Loucy (cell line): ENCODE results near the gene EIF4H.
A peak's percentile ranks its signal among the peaks of the same experiment; 100 is the strongest.

Experiments
- H2AFZ ChIP-seq: fragments of 200-600 bp; sonication (generic); 2 replicates; pipeline ENCODE4 v1.6.0; 2016; ENCODE audit warnings: antibody characterized with exemption, mild to moderate bottlenecking, low read length, moderate library complexity
- H3F3A ChIP-seq: fragments of 200-600 bp; 2 replicates; pipeline ENCODE4 v1.6.0; 2016; ENCODE audit warnings: antibody characterized with exemption, low read depth, mild to moderate bottlenecking
- H3K27me3 ChIP-seq: fragments of 200-600 bp; sonication (generic); 2 replicates; pipeline ENCODE4 v1.6.1; 2014; ENCODE audit warnings: low read length, mild to moderate bottlenecking; ENCODE audit not compliant: insufficient read depth, poor library complexity, severe bottlenecking
- H3K36me3 ChIP-seq: fragments of 200-600 bp; sonication (generic); 2 replicates; pipeline ENCODE4 v1.6.1; 2016; ENCODE audit warnings: low read length; ENCODE audit not compliant: insufficient read depth
- H3K4me1 ChIP-seq: fragments of 200-600 bp; sonication (generic); 2 replicates; pipeline ENCODE4 v1.5.1; 2014; ENCODE audit warnings: low read length, mild to moderate bottlenecking; ENCODE audit not compliant: insufficient read depth, poor library complexity, severe bottlenecking
- H3K4me2 ChIP-seq: fragments of 200-600 bp; sonication (generic); 2 replicates; pipeline ENCODE4 v1.6.0; 2014; ENCODE audit warnings: antibody characterized with exemption, low read length, low read depth, mild to moderate bottlenecking; ENCODE audit not compliant: poor library complexity, severe bottlenecking
- H3K4me3 ChIP-seq: fragments of 200-600 bp; sonication (generic); 2 replicates; pipeline ENCODE4 v1.5.1; 2014; ENCODE audit warnings: low read length, mild to moderate bottlenecking, mixed read lengths; ENCODE audit not compliant: poor library complexity, severe bottlenecking
- H3K79me2 ChIP-seq: fragments of 200-600 bp; sonication (generic); 2 replicates; pipeline ENCODE4 v1.6.1; 2014; ENCODE audit warnings: low read length; ENCODE audit not compliant: insufficient read depth
- H3K9ac ChIP-seq: fragments of 200-600 bp; sonication (generic); 2 replicates; pipeline ENCODE4 v1.6.0; 2014; ENCODE audit warnings: mild to moderate bottlenecking, low read depth, low read length, moderate library complexity; ENCODE audit not compliant: poor library complexity, severe bottlenecking
- H3K9me2 ChIP-seq: fragments of 200-600 bp; sonication (generic); replicated peaks from 2 replicates; pipeline ENCODE4 v1.6.1; 2016; ENCODE audit warnings: low read depth, low read length, mixed read lengths
- H3K9me3 ChIP-seq: fragments of 200-600 bp; sonication (generic); 2 replicates; pipeline ENCODE4 v1.6.1; 2014; ENCODE audit warnings: mild to moderate bottlenecking, antibody characterized with exemption, low read length, low read depth; ENCODE audit not compliant: insufficient read depth
- H4K20me1 ChIP-seq: fragments of 200-600 bp; sonication (generic); 2 replicates; pipeline ENCODE4 v1.6.0; 2014; ENCODE audit warnings: antibody characterized with exemption, low read length, mild to moderate bottlenecking; ENCODE audit not compliant: insufficient read depth, poor library complexity, severe bottlenecking
- CTCF ChIP-seq: fragments of 200-600 bp; sonication (generic); conservative IDR thresholded peaks from 2 replicates; pipeline ENCODE4 v1.5.1; 2014; ENCODE audit warnings: mild to moderate bottlenecking, antibody characterized with exemption, low read length
- EZH2phosphoT487 ChIP-seq: fragments of 200-600 bp; IDR thresholded peaks from 2 replicates; pipeline ENCODE4 v1.6.1; 2018; ENCODE audit warnings: antibody characterized with exemption, mild to moderate bottlenecking, moderate library complexity, borderline replicate concordance

The EIF4H gene

DNA sequence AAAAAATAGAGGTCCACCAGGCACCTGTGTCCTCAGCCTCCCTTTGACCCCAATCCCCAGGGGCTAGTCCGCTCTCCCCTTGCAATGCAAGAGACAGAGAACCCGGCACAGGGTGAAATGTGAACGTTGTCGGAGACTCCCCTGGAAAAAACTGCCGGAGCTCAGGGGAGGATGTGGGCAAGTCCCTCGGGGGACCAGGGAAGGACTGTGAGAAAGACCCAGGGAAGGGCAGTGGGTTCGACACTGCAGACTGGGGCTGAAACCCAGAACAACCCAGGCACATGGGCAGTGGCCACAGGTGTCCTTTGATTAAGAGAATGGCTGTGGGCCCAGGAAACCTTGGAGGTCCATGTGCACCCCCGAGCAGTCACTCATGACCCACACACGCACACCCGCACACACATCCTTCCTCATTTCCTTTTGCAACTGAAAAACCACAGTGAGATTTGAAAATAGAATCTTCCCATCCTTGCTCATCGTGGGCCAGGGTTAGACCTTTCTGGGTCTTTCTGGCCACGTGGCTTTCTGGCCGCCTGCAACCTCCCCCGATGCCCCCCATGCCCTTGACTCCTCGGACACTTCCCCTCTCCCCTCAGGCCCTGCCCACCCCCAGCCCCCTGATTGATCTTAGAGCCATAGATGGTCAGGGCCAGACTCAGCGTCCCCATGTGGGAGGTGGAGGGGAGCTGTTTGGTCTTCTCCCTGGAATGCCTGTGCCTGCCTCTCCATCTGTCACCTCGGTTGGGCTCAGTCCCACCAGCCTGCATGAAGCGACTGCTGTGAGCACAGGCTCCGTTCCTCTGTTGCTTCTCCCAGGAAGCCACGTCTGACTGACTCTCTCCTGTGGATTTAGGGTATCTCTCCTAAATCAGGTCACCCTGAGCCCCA, 43.5 kb downstream of the EIF4H start:
- H3K36me3 ChIP-seq: no peaks in the 10 kb centered on the region
- no peak overlapping the region for H2AFZ ChIP-seq
- no peaks in the 10 kb centered on the region for H3K9me3 ChIP-seq
- H3K4me3 ChIP-seq: peak overlapping the region; percentile 51
- H3F3A ChIP-seq: peaks cover 5% of the 10 kb centered on the region; the same call in 1 of the 2 replicates
- H3K4me2 ChIP-seq: peak overlapping the region; percentile 71
- no peaks in the 10 kb centered on the region for H3K27me3 ChIP-seq
- no peaks in the 10 kb centered on the region for H3K9me2 ChIP-seq
- peaks cover 35% of the 10 kb centered on the region for H3K79me2 ChIP-seq
- H3K9ac ChIP-seq: peak overlapping the region; percentile 84
- peaks cover 60% of the 10 kb centered on the region for H3K4me1 ChIP-seq
- H4K20me1 ChIP-seq: no peaks in the 10 kb centered on the region
- TF ChIP-seq CTCF (no peak), EZH2phosphoT487 (no peak)

DNA sequence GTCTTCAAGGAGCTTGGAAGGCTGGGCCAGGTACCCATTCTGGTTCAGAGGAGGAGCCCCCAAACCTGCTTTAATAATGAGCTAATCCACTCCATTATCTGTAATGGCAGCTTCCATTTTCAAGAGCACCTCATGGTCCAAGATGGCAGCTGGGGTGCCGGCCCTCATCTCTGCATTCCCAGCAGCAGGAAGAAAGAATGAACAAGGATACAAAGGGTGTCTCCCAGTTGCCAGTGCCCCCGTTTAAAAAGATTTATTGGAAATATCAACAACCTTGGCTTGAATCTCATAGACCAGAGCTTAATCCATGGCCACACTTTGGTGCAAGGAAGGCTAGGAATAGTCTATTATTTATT, 44.2 kb downstream of the EIF4H start:
- peak overlapping the region; percentile 84 for H3K9ac ChIP-seq
- no peak overlapping the region for H2AFZ ChIP-seq
- peak overlapping the region; percentile 51 for H3K4me3 ChIP-seq
- no peaks in the 10 kb centered on the region for H3K9me3 ChIP-seq
- H3K9me2 ChIP-seq: no peaks in the 10 kb centered on the region
- peaks cover 5% of the 10 kb centered on the region; the same call in 1 of the 2 replicates for H3F3A ChIP-seq
- peaks cover 29% of the 10 kb centered on the region for H3K79me2 ChIP-seq
- no peak for TF ChIP-seq EZH2phosphoT487
- no peak for TF ChIP-seq CTCF
- H3K27me3 ChIP-seq: no peaks in the 10 kb centered on the region
- no peaks in the 10 kb centered on the region for H4K20me1 ChIP-seq
- peaks cover 3% of the 10 kb centered on the region; the same call in 1 of the 2 replicates for H3K36me3 ChIP-seq
- peaks cover 60% of the 10 kb centered on the region for H3K4me1 ChIP-seq
- peak overlapping the region; percentile 71 for H3K4me2 ChIP-seq

GRCh38 chr7:74219416-74219815, 45.3 kb downstream of the EIF4H start:
- Histone ChIP-seq H3K9me2 (no peaks in the 10 kb centered on the region), H3K4me2 (peak overlapping the region; percentile 54), H3F3A (peaks cover 5% of the 10 kb centered on the region; the same call in 1 of the 2 replicates), H4K20me1 (no peaks in the 10 kb centered on the region), H3K36me3 (peaks cover 8% of the 10 kb centered on the region; the same call in 1 of the 2 replicates), H2AFZ (no peak overlapping the region), H3K79me2 (peaks cover 23% of the 10 kb centered on the region; the same call in 1 of the 2 replicates), H3K9ac (peak overlapping the region; percentile 71), H3K4me3 (no peak overlapping the region), H3K4me1 (peaks cover 58% of the 10 kb centered on the region), H3K27me3 (no peaks in the 10 kb centered on the region), H3K9me3 (no peaks in the 10 kb centered on the region)
- no peak for TF ChIP-seq CTCF
- no peak for TF ChIP-seq EZH2phosphoT487
